ENCODE results near the gene ARF3. TPM values are rescaled to one million over a fixed set of nuclear protein-coding genes. Genes with fewer than 3 reads are reported as not detected.

Gene ARF3
- total RNA-seq, 1 experiment from 2014 or later: 263 TPM

GRCh38 chr12:48907245-48907644 lies 50.0 kb downstream of the ARF3 start:
- H3K36me3 Mint-ChIP-seq (ENCODE audit: insufficient read depth in 1 of 3, low read depth in 3 of 3): no peaks in the 10 kb centered on the region
- H3K4me1 ChIP-seq (ENCODE audit: insufficient read depth, low read length): no peaks in the 10 kb centered on the region
- no peak overlapping the region for H3K18ac ChIP-seq (ENCODE audit: insufficient read length, low read depth, low read length)
- H3K4ac ChIP-seq (ENCODE audit: low read depth, low read length): no peak overlapping the region
- no peak overlapping the region for H2BK120ac ChIP-seq (ENCODE audit: low read depth, low read length, poor library complexity, severe bottlenecking)
- no peak overlapping the region for H2BK5ac ChIP-seq (ENCODE audit: insufficient read length, low read length)
- TF ChIP-seq CTCF (conservative IDR thresholded peaks at IDR 0.05): no peak
- no peak overlapping the region for H2BK15ac ChIP-seq (ENCODE audit: low read depth, low read length)
- H4K20me1 ChIP-seq (ENCODE audit: control insufficient read depth, insufficient read depth, insufficient read length): no peaks in the 10 kb centered on the region
- no peak overlapping the region for H3K27ac Mint-ChIP-seq
- peaks cover 19% of the 10 kb centered on the region for H3K27me3 Mint-ChIP-seq (ENCODE audit: low read depth)
- no peak for DNase-seq
- H2BK12ac ChIP-seq (ENCODE audit: insufficient read length, low read depth, low read length): no peak overlapping the region
- no peaks in the 10 kb centered on the region for H3K79me2 ChIP-seq (ENCODE audit: insufficient read depth, low read length)
- no CpG with 5 or more reads among the region's 3 CpGs for WGBS (ENCODE audit: extremely low coverage, insufficient read length, low lambda C conversion rate)
- H3K4me3 Mint-ChIP-seq: no peak overlapping the region
- H3K27me3 ChIP-seq (ENCODE audit: insufficient read depth, low read length): no peaks in the 10 kb centered on the region
- no peak overlapping the region for H2AK5ac ChIP-seq (ENCODE audit: insufficient read length, low read length)
- no peak overlapping the region for H3K4me2 ChIP-seq (ENCODE audit: insufficient read depth, insufficient read length, low read length)
- no peaks in the 10 kb centered on the region; a peak in 1 of 5 replicates for H3K9me3 Mint-ChIP-seq
- no peak overlapping the region for H4K8ac ChIP-seq (replicated peaks; ENCODE audit: insufficient read length, low read depth, low read length)
- H4K91ac ChIP-seq (ENCODE audit: insufficient read length, low read depth, low read length): no peak overlapping the region
- H3T11ph ChIP-seq (ENCODE audit: low read length): no peak overlapping the region
- H3K9ac ChIP-seq (ENCODE audit: extremely low read depth, insufficient read length, low read length): no peak overlapping the region
- H2BK20ac ChIP-seq (ENCODE audit: low read depth, low read length, poor library complexity, severe bottlenecking): no peak overlapping the region
- H3K56ac ChIP-seq (ENCODE audit: insufficient read length, low read depth, low read length): no peak overlapping the region
- no peak overlapping the region for H2AFZ ChIP-seq (ENCODE audit: low read length)
- 0 out of 4 replicates have a peak, but pooled peaks cover 0 to 4% of the 10 kb centered on the region in 2 experiments for H3K4me1 Mint-ChIP-seq
- H3K27ac ChIP-seq (ENCODE audit: insufficient read length, low read depth, low read length): no peak overlapping the region
- H3K23me2 ChIP-seq (ENCODE audit: insufficient read length, low read depth, low read length, poor library complexity, severe bottlenecking): no peaks in the 10 kb centered on the region
- no peak overlapping the region for H3K14ac ChIP-seq (ENCODE audit: insufficient read depth, low read length)
- no peak overlapping the region for H4K5ac ChIP-seq (ENCODE audit: insufficient read length, low read depth, low read length)
- H3K23ac ChIP-seq (ENCODE audit: insufficient read length, low read depth, low read length): no peak overlapping the region
- H3K9me3 ChIP-seq (ENCODE audit: control insufficient read depth, low read depth, low read length): no peaks in the 10 kb centered on the region
- no peaks in the 10 kb centered on the region for H3K79me1 ChIP-seq (ENCODE audit: insufficient read depth, low read depth, low read length, poor library complexity, severe bottlenecking)
